ENCODE results near the gene ZNF25. TPM values are rescaled to one million over a fixed set of nuclear protein-coding genes. Genes with fewer than 3 reads are reported as not detected.

The ZNF25 gene
- total and polyA plus RNA-seq, 2 of the 4 experiments (the other 2 are of a cell fraction): 5.1 to 9.5 TPM

- Histone ChIP-seq H3K18ac (ENCODE audit: low read depth, low read length) (no peak overlapping the region), H3K4me2 (ENCODE audit: low read depth, low read length) (no peak overlapping the region), H3K23ac (ENCODE audit: low read depth, low read length) (no peak overlapping the region), H3K4ac (ENCODE audit: low read depth, low read length) (no peak overlapping the region), H3K79me1 (ENCODE audit: low read depth in 1 of 2, low read length in 2 of 2) (no peaks in the 10 kb centered on the region), H3K27ac (ENCODE audit: insufficient read depth, low read length) (no peak overlapping the region), H3K14ac (replicated peaks; ENCODE audit: low read depth, low read length) (no peak overlapping the region), H3K9me3 (ENCODE audit: control insufficient read depth, insufficient read depth, low read length) (no peaks in the 10 kb centered on the region), H2BK20ac (ENCODE audit: low read depth, low read length) (no peak overlapping the region), H3K27me3 (ENCODE audit: control insufficient read depth, insufficient read depth, low read length) (no peaks in the 10 kb centered on the region), H4K5ac (ENCODE audit: low read depth, low read length) (no peak overlapping the region), H4K20me1 (ENCODE audit: insufficient read depth, low read length) (no peaks in the 10 kb centered on the region), H2AFZ (replicated peaks; ENCODE audit: low read length, poor library complexity) (no peak overlapping the region), H3K4me1 (ENCODE audit: control insufficient read depth, insufficient read depth, low read length) (no peaks in the 10 kb centered on the region), H4K91ac (ENCODE audit: insufficient read depth, low read depth, low read length) (no peak overlapping the region), H3K4me3 (ENCODE audit: insufficient read depth, low read depth, low read length) (no peak overlapping the region), H3K9ac (ENCODE audit: low read depth, low read length) (no peak overlapping the region), H2BK120ac (ENCODE audit: low read depth, low read length) (no peak overlapping the region), H4K8ac (ENCODE audit: low read depth in 2 of 2, low read length in 2 of 2) (no peak overlapping the region), H2AK9ac (replicated peaks; ENCODE audit: low read depth, low read length, poor library complexity) (no peak overlapping the region), H3K9me1 (ENCODE audit: insufficient read depth, low read length) (no peaks in the 10 kb centered on the region), H2BK5ac (ENCODE audit: low read depth, low read length, poor library complexity, severe bottlenecking) (no peak overlapping the region), H2AK5ac (ENCODE audit: low read depth, low read length) (no peak overlapping the region), H2BK15ac (ENCODE audit: low read depth, low read length) (no peak overlapping the region), H3K56ac (ENCODE audit: extremely low read depth, insufficient read depth, low read length) (no peak overlapping the region), H3K36me3 (ENCODE audit: control insufficient read depth, insufficient read depth, low read length) (no peaks in the 10 kb centered on the region)
- dilution Hi-C loops (cut with HindIII; ENCODE audit: low sequenced_read_pairs, unreplicated experiment) (no loop called here), intact Hi-C loops (cut with micrococcal nuclease) (no loop called here), in situ Hi-C loops (cut with MboI; ENCODE audit: low sequenced_read_pairs) (no loop called here)
- DNase-seq (no peak), ATAC-seq (ENCODE audit: low read depth) (no peak)
- whole genome bisulfite sequencing, 2 experiments (ENCODE audit: extremely low coverage in 2 of 2, insufficient read length in 1 of 2): 82% methylated on average over 2 of the region's 6 CpGs; no CpG with 5 or more reads in 1 of the 2 experiments
- ChIA-PET POLR2A (ENCODE audit: unreplicated experiment) (no interaction called here), CTCF (no interaction called here)
- BruUV-seq (replicated peaks): no TSS peak
- TF ChIP-seq RCOR1 (IDR thresholded peaks at IDR 0.05; ENCODE audit: insufficient replicate concordance, low read length) (no peak), SMC3 (IDR thresholded peaks at IDR 0.05; ENCODE audit: low read depth, low read length) (no peak), MXI1 (IDR thresholded peaks at IDR 0.05; ENCODE audit: borderline replicate concordance, low read depth, low read length) (no peak), RAD21 (IDR thresholded peaks at IDR 0.05; ENCODE audit: low read length) (no peak), CHD1 (IDR thresholded peaks at IDR 0.05; ENCODE audit: low read depth, low read length) (no peak), MAFK (IDR thresholded peaks at IDR 0.05; ENCODE audit: low read depth, low read length) (no peak), ELK1 (IDR thresholded peaks at IDR 0.05; ENCODE audit: borderline replicate concordance, low read depth, low read length) (no peak), MAZ (IDR thresholded peaks at IDR 0.05; ENCODE audit: borderline replicate concordance, low read depth, low read length) (no peak), RFX5 (IDR thresholded peaks at IDR 0.05; ENCODE audit: low read depth, low read length) (no peak), CEBPB (IDR thresholded peaks at IDR 0.05; ENCODE audit: low read depth, low read length) (no peak), CTCF (conservative IDR thresholded peaks at IDR 0.05; ENCODE audit: low read depth, low read length) (no peak), FOS (IDR thresholded peaks at IDR 0.05; ENCODE audit: low read depth, low read length) (no peak), USF2 (IDR thresholded peaks at IDR 0.05; ENCODE audit: low read depth, low read length) (no peak), NFE2L2 (IDR thresholded peaks at IDR 0.05; ENCODE audit: low read depth, low read length) (no peak), BHLHE40 (IDR thresholded peaks at IDR 0.05; ENCODE audit: low read depth, low read length) (no peak), POLR2A (IDR thresholded peaks at IDR 0.05; ENCODE audit: low read depth, low read length) (no peak)
Observed at GRCh38 chr10:38003026-38003425, 26.6 kb upstream of the ZNF25 start.
